ENCODE measurements around the gene CDK16. TPM values are rescaled to one million over a fixed set of nuclear protein-coding genes. Genes with fewer than 3 reads are reported as not detected.

Gene CDK16
- total and polyA plus RNA-seq, 9 of the 15 experiments (the other 6 are each of a cell fraction or from before 2014, with no cell fraction given), result 3.9 to 104 (median 57.5) TPM

DNA sequence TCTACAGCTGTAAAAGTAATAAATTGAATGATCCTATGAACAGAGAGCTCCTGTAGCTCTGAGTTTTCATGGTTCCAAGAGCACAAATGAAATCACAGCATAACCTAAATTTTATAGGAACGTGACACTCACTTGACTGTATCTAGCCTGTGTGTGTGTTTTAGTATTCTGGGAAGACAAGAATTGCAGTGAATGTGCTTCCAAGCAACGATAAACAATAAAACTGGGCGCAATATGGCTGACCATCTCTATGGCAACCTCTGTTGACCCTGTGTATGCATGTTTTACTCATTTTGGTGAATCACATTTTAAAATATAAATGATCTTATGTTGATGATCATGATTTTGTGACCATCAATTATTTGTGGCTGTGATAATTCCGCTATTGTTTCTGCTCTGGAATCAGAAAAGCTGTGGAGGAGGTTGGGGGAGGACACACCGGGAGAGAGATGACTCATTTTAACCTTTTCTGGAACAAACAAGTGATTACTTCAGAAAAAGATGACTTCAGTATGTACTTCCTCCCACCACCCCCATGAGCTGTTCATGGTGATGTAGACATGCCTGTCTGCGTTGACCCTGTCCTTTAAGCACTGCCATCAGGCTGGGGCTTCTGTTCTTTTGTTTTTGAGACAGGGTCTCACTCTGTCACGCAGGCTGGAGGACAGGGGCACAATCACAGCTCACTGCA, 46.1 kb downstream of the CDK16 start:
- in situ Hi-C loops (cut with MboI) (no loop called here), intact Hi-C loops (cut with micrococcal nuclease) (no loop called here)
- 0 out of 3 replicates have a peak, but pooled peaks have one; percentile 22 for ATAC-seq
- Histone ChIP-seq H3K27me3 (ENCODE audit: control insufficient read depth in 2 of 2, insufficient read depth in 2 of 2, low read length in 2 of 2) (peaks cover 4 to 9% of the 10 kb centered on the region in 2 experiments; a peak in 3 of 5 replicates), H3K79me2 (ENCODE audit: control insufficient read depth, insufficient read depth, low read length) (no peaks in the 10 kb centered on the region), H3K4me2 (ENCODE audit: insufficient read depth, low read length) (no peak overlapping the region), H2AFZ (ENCODE audit: low read depth, low read length) (no peak overlapping the region), H3K9me3 (replicated peaks; ENCODE audit: control insufficient read depth, insufficient read depth, low read depth, low read length) (no peaks in the 10 kb centered on the region), H3K27ac (ENCODE audit: extremely low read depth, low read depth, low read length) (no peak overlapping the region), H4K20me1 (replicated peaks; ENCODE audit: control insufficient read depth, insufficient read depth, low read length) (no peaks in the 10 kb centered on the region), H3K4me1 (replicated peaks in 1 of 2; ENCODE audit: control insufficient read depth in 2 of 2, insufficient read depth in 2 of 2, low read length in 2 of 2) (no peaks in the 10 kb centered on the region), H3K4me3 (no peak overlapping the region), H3K9me1 (ENCODE audit: control insufficient read depth, insufficient read depth, low read length) (no peaks in the 10 kb centered on the region), H3K36me3 (ENCODE audit: control insufficient read depth, insufficient read depth, low read length) (no peaks in the 10 kb centered on the region), H3K9ac (ENCODE audit: insufficient read depth in 1 of 2, low read depth in 2 of 2, low read length in 2 of 2) (no peak overlapping the region)
- FAIRE-seq, result no peak
- ChIA-PET CTCF (ENCODE audit: low intra/inter-chr PET ratio) (no interaction called here), POLR2A (interaction anchor here (1.1 kb wide), 2 partner anchors 23 to 29 kb away, joined by 4 read pairs; no protein-coding TSS in a partner anchor)
- WGBS (ENCODE audit: insufficient coverage, low coverage, missing lambda C conversion rate), result 8% methylated on average over 7 of the region's 7 CpGs
- BruUV-seq (replicated peaks), result no TSS peak
- peak; percentile 11 to 25 (median 22) for DNase-seq (ENCODE audit: extremely low read depth in 1 of 4, low spot score in 3 of 4)
- TF ChIP-seq FOSL1 (tag; conservative IDR thresholded peaks at IDR 0.05), result peak; percentile 80
- TF ChIP-seq RFX1 (IDR thresholded peaks at IDR 0.05), result peak; percentile 65
- 0 out of 2 replicates have a peak, but pooled peaks have one; percentile 35 for TF ChIP-seq SMARCA4 (IDR thresholded peaks at IDR 0.05)
- TF ChIP-seq MEF2A (IDR thresholded peaks at IDR 0.05; ENCODE audit: control insufficient read depth, low read depth, low read length), result no peak
- no peak for TF ChIP-seq LARP7 (IDR thresholded peaks at IDR 0.05)
- peak; percentile 80; the same call in 1 of the 2 replicates for TF ChIP-seq JUND (IDR thresholded peaks at IDR 0.05; ENCODE audit: borderline replicate concordance, low read depth, low read length)
- TF ChIP-seq JUND (tag; IDR thresholded peaks at IDR 0.05; ENCODE audit: borderline replicate concordance, low read depth, low read length), result peak; percentile 72; the same call in 2 of the 3 replicates
- TF ChIP-seq, protein P1, sequence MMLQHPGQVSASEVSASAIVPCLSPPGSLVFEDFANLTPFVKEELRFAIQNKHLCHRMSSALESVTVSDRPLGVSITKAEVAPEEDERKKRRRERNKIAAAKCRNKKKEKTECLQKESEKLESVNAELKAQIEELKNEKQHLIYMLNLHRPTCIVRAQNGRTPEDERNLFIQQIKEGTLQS (IDR thresholded peaks at IDR 0.05), result peak; percentile 89
- TF ChIP-seq, protein P1 (CRISPR knock-in tag; conservative IDR thresholded peaks at IDR 0.05), result no peak
- TF ChIP-seq, protein P2, sequence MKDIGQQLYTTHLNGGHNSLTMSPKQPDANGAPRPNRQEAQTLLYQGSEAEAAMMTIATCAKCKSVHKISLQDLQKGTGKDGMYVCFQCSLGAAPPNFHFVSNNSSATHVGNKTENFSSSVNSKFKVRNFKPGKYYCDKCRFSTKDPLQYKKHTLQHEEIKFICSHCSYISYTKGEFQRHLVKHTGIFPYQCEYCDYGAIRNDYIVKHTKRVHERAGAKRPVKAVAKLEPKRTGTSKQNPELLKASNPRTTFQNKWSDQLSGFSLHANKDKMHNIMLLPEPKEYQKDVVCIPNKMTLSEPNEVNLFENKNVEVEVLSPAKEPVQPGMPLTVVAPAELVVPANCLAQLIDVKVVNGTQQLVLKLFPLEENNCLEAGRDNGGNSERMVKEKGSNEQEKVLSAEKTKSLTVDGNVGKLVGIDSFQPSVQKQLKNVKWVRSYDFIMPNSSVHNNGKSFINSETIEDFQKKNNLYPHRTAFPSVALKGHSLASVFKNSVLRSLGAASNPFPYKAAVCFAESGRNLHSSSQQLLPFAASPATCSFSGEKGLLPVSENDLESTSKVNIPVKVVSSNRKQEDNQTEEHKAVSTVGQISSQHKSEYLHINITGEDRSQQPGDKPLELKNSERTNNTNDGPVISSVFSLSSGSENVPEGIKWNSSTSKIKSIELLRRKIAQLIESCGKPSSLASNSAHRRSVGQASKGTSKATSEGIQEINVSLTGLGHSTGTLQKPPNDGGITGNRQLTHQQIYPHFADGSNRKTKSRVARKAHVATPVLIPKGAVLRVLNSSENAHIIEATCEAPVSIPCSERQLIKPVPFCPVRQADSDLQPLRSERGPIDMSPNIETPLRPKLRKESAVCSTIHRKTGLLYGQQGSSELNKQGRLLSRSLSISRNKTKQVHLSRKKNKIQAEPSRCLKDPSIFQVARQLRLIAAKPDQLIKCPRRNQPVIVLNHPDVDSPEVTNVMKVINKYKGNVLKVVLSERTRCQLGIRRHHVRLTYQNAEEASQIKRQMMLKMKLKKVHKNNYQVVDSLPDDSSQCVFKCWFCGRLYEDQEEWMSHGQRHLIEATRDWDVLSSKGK (CRISPR knock-in tag; IDR thresholded peaks at IDR 0.05), result no peak
- TF ChIP-seq DPF2 (IDR thresholded peaks at IDR 0.05), result 0 out of 2 replicates have a peak, but pooled peaks have one; percentile 18
- TF ChIP-seq EGR1 (conservative IDR thresholded peaks at IDR 0.05), result peak; percentile 21; the same call in 1 of the 2 replicates
- TF ChIP-seq, protein P3, sequence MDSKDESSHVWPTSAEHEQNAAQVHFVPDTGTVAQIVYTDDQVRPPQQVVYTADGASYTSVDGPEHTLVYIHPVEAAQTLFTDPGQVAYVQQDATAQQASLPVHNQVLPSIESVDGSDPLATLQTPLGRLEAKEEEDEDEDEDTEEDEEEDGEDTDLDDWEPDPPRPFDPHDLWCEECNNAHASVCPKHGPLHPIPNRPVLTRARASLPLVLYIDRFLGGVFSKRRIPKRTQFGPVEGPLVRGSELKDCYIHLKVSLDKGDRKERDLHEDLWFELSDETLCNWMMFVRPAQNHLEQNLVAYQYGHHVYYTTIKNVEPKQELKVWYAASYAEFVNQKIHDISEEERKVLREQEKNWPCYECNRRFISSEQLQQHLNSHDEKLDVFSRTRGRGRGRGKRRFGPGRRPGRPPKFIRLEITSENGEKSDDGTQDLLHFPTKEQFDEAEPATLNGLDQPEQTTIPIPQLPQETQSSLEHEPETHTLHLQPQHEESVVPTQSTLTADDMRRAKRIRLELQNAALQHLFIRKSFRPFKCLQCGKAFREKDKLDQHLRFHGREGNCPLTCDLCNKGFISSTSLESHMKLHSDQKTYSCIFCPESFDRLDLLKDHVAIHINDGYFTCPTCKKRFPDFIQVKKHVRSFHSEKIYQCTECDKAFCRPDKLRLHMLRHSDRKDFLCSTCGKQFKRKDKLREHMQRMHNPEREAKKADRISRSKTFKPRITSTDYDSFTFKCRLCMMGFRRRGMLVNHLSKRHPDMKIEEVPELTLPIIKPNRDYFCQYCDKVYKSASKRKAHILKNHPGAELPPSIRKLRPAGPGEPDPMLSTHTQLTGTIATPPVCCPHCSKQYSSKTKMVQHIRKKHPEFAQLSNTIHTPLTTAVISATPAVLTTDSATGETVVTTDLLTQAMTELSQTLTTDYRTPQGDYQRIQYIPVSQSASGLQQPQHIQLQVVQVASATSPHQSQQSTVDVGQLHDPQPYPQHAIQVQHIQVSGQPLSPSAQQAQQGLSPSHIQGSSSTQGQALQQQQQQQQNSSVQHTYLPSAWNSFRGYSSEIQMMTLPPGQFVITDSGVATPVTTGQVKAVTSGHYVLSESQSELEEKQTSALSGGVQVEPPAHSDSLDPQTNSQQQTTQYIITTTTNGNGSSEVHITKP (IDR thresholded peaks at IDR 0.05; ENCODE audit: partially characterized antibody), result no peak
- 0 out of 2 replicates have a peak, but pooled peaks have one; percentile 40 for TF ChIP-seq SMARCE1 (IDR thresholded peaks at IDR 0.05)
- 0 out of 2 replicates have a peak, but pooled peaks have one; percentile 8 for TF ChIP-seq SPI1 (IDR thresholded peaks at IDR 0.05; ENCODE audit: borderline replicate concordance, low read depth, low read length)
